ENCODE data around the gene TBCC. TPM values are rescaled to one million over a fixed set of nuclear protein-coding genes. Genes with fewer than 3 reads are reported as not detected.

The TBCC gene
- total and polyA plus RNA-seq, 2 of the 13 experiments (the other 11 are each of a cell fraction or from before 2014, with no cell fraction given): 14.8 to 36.1 TPM

DNA sequence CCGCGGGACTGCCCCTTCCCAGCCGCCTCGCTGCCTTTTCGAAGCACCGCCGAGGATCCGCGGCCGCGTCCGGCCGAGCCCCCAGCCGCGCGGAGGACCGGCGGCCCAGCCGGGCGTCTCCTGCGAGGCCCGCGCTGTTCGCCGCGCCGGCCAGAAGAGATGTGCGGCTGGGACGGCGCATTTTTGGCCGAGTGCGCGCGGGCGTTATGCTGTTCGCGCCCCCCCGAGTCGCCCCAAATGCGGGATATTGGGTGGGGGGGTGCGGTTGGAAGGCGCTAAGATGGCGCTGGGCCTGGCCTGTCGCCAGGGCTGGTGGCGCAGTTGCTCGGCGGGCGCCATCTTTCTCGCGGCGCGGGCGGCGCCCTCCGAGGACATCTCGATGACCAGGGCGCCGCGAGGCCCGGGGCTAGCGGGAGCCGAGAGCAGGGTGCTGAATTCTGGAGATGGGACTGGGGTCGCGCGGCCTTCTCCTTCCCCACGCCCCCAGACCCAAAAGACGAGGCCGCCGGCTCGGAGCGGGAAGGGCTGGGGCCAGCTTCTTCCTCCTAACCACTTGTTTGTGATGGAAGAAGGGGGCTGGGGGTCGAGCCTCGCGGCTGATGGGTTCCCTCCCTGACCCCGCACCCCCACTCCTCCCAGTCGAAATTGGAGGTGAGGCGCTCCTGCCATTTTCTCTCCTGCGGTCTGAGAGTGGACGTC lies 37.4 kb upstream of the TBCC start (continued):
- peak; percentile 22; the same call in 1 of the 2 replicates for TF ChIP-seq SP2 (CRISPR knock-in tag; IDR thresholded peaks at IDR 0.05)
- TF ChIP-seq KLF16 (CRISPR knock-in tag; IDR thresholded peaks at IDR 0.05): peak; percentile 76; a peak in 1 of 4 replicates
- TF ChIP-seq, protein P1, sequence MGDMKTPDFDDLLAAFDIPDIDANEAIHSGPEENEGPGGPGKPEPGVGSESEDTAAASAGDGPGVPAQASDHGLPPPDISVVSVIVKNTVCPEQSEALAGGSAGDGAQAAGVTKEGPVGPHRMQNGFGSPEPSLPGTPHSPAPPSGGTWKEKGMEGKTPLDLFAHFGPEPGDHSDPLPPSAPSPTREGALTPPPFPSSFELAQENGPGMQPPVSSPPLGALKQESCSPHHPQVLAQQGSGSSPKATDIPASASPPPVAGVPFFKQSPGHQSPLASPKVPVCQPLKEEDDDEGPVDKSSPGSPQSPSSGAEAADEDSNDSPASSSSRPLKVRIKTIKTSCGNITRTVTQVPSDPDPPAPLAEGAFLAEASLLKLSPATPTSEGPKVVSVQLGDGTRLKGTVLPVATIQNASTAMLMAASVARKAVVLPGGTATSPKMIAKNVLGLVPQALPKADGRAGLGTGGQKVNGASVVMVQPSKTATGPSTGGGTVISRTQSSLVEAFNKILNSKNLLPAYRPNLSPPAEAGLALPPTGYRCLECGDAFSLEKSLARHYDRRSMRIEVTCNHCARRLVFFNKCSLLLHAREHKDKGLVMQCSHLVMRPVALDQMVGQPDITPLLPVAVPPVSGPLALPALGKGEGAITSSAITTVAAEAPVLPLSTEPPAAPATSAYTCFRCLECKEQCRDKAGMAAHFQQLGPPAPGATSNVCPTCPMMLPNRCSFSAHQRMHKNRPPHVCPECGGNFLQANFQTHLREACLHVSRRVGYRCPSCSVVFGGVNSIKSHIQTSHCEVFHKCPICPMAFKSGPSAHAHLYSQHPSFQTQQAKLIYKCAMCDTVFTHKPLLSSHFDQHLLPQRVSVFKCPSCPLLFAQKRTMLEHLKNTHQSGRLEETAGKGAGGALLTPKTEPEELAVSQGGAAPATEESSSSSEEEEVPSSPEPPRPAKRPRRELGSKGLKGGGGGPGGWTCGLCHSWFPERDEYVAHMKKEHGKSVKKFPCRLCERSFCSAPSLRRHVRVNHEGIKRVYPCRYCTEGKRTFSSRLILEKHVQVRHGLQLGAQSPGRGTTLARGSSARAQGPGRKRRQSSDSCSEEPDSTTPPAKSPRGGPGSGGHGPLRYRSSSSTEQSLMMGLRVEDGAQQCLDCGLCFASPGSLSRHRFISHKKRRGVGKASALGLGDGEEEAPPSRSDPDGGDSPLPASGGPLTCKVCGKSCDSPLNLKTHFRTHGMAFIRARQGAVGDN (CRISPR knock-in tag; IDR thresholded peaks at IDR 0.05): peak; percentile 96
- TF ChIP-seq KDM2A (CRISPR knock-in tag; IDR thresholded peaks at IDR 0.05; ENCODE audit: borderline replicate concordance, low read depth): peak; percentile 98
- peak; percentile 78; the same call in 1 of the 2 replicates for TF ChIP-seq ZNF549 (CRISPR knock-in tag; IDR thresholded peaks at IDR 0.05)
- TF ChIP-seq, protein P2, sequence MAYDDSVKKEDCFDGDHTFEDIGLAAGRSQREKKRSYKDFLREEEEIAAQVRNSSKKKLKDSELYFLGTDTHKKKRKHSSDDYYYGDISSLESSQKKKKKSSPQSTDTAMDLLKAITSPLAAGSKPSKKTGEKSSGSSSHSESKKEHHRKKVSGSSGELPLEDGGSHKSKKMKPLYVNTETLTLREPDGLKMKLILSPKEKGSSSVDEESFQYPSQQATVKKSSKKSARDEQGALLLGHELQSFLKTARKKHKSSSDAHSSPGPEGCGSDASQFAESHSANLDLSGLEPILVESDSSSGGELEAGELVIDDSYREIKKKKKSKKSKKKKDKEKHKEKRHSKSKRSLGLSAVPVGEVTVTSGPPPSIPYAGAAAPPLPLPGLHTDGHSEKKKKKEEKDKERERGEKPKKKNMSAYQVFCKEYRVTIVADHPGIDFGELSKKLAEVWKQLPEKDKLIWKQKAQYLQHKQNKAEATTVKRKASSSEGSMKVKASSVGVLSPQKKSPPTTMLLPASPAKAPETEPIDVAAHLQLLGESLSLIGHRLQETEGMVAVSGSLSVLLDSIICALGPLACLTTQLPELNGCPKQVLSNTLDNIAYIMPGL (CRISPR knock-in tag; IDR thresholded peaks at IDR 0.05; ENCODE audit: borderline replicate concordance in 1 of 2, low read depth in 1 of 2): peak; percentile 76 to 87; a peak in 3 of 4 replicates
- TF ChIP-seq BORCS8-MEF2B (CRISPR knock-in tag; IDR thresholded peaks at IDR 0.05): peak; percentile 95
- no peak for TF ChIP-seq SIX4 (CRISPR knock-in tag; IDR thresholded peaks at IDR 0.05)
- TF ChIP-seq, protein P3, sequence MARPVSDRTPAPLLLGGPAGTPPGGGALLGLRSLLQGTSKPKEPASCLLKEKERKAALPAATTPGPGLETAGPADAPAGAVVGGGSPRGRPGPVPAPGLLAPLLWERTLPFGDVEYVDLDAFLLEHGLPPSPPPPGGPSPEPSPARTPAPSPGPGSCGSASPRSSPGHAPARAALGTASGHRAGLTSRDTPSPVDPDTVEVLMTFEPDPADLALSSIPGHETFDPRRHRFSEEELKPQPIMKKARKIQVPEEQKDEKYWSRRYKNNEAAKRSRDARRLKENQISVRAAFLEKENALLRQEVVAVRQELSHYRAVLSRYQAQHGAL (CRISPR knock-in tag; IDR thresholded peaks at IDR 0.05; ENCODE audit: not compliant biosample characterization): peak; percentile 78
- TF ChIP-seq ZNF598 (CRISPR knock-in tag; IDR thresholded peaks at IDR 0.05; ENCODE audit: borderline replicate concordance): peak; percentile 61; the same call in 1 of the 2 replicates
- TF ChIP-seq, protein P4, sequence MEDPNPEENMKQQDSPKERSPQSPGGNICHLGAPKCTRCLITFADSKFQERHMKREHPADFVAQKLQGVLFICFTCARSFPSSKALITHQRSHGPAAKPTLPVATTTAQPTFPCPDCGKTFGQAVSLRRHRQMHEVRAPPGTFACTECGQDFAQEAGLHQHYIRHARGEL (CRISPR knock-in tag; IDR thresholded peaks at IDR 0.05): 0 out of 2 replicates have a peak, but pooled peaks have one; percentile 39
- peak; percentile 97 for TF ChIP-seq RBFOX2 (IDR thresholded peaks at IDR 0.05; ENCODE audit: low read depth, low read length)
- TF ChIP-seq, protein P5, sequence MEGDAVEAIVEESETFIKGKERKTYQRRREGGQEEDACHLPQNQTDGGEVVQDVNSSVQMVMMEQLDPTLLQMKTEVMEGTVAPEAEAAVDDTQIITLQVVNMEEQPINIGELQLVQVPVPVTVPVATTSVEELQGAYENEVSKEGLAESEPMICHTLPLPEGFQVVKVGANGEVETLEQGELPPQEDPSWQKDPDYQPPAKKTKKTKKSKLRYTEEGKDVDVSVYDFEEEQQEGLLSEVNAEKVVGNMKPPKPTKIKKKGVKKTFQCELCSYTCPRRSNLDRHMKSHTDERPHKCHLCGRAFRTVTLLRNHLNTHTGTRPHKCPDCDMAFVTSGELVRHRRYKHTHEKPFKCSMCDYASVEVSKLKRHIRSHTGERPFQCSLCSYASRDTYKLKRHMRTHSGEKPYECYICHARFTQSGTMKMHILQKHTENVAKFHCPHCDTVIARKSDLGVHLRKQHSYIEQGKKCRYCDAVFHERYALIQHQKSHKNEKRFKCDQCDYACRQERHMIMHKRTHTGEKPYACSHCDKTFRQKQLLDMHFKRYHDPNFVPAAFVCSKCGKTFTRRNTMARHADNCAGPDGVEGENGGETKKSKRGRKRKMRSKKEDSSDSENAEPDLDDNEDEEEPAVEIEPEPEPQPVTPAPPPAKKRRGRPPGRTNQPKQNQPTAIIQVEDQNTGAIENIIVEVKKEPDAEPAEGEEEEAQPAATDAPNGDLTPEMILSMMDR (CRISPR knock-in tag; IDR thresholded peaks at IDR 0.05): peak; percentile 37
- peak; percentile 70 for TF ChIP-seq HIVEP1 (CRISPR knock-in tag; IDR thresholded peaks at IDR 0.05)
- TF ChIP-seq KLF6 (CRISPR knock-in tag; IDR thresholded peaks at IDR 0.05): peak; percentile 97
- peak; percentile 70; the same call in 1 of the 2 replicates for TF ChIP-seq SNAI1 (CRISPR knock-in tag; IDR thresholded peaks at IDR 0.05; ENCODE audit: borderline replicate concordance)
- TF ChIP-seq, protein P6, sequence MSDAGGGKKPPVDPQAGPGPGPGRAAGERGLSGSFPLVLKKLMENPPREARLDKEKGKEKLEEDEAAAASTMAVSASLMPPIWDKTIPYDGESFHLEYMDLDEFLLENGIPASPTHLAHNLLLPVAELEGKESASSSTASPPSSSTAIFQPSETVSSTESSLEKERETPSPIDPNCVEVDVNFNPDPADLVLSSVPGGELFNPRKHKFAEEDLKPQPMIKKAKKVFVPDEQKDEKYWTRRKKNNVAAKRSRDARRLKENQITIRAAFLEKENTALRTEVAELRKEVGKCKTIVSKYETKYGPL (CRISPR knock-in tag; IDR thresholded peaks at IDR 0.05): peak; percentile 85
- no peak for TF ChIP-seq ZFYVE20 (CRISPR knock-in tag; IDR thresholded peaks at IDR 0.05; ENCODE audit: borderline replicate concordance, low read depth)
- TF ChIP-seq NFRKB (IDR thresholded peaks at IDR 0.05): peak; percentile 91
